ENCODE measurements around the gene MAP4K4. TPM values are rescaled to one million over a fixed set of nuclear protein-coding genes. Genes with fewer than 3 reads are reported as not detected.
A peak's percentile ranks its signal among the peaks of the same experiment; 100 is the strongest.

The MAP4K4 gene
- polyA plus RNA-seq, 1 donor (not counting 4 experiments of a cell fraction or from before 2014, with no cell fraction given): 84.1 TPM

DNA sequence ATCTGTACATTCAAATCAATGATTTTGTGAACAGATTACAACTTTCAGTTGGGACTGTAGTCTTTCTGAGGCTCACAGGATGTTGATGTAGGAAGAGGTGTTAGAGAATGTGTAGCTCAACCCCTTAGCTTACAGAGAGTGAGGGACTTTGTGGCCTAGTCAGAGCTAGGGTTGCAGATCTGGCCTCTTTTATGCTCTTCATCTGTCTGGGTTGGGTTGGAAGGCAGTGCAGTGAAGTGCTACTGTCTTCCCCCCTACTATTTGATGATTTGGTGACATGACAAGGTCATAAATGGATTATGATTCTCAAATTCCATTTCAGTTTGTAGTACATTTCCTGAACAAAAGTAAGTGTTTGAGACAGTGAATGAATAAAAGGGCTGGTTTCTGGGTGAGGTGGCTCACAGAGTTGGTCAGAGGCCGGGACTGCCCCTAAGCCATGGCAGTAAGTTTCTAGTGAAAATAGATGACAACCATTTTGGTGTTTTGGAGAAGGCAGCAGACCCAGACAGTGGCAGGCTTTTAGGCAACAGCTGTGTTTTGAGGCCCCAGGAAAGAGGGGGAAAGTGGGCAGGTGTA is 21.6 kb downstream of the MAP4K4 start:
- TF ChIP-seq EZH2 (IDR thresholded peaks at IDR 0.05; ENCODE audit: low read length): no peak
- TF ChIP-seq, protein P1, sequence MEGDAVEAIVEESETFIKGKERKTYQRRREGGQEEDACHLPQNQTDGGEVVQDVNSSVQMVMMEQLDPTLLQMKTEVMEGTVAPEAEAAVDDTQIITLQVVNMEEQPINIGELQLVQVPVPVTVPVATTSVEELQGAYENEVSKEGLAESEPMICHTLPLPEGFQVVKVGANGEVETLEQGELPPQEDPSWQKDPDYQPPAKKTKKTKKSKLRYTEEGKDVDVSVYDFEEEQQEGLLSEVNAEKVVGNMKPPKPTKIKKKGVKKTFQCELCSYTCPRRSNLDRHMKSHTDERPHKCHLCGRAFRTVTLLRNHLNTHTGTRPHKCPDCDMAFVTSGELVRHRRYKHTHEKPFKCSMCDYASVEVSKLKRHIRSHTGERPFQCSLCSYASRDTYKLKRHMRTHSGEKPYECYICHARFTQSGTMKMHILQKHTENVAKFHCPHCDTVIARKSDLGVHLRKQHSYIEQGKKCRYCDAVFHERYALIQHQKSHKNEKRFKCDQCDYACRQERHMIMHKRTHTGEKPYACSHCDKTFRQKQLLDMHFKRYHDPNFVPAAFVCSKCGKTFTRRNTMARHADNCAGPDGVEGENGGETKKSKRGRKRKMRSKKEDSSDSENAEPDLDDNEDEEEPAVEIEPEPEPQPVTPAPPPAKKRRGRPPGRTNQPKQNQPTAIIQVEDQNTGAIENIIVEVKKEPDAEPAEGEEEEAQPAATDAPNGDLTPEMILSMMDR (optimal IDR thresholded peaks at IDR 0.05 in 1 of 3, IDR thresholded peaks at IDR 0.05 in 1 of 3, conservative IDR thresholded peaks at IDR 0.05 in 1 of 3; ENCODE audit: extremely low read depth in 1 of 3, insufficient read depth in 2 of 3, low read length in 3 of 3): no peak
- DNase-seq (ENCODE audit: low read depth, low spot score) (no peak), FAIRE-seq (peak; percentile 5)
- H4K20me1 ChIP-seq (ENCODE audit: control insufficient read depth, extremely low read depth, insufficient read depth, low read length): peaks cover 16% of the 10 kb centered on the region
- no peaks in the 10 kb centered on the region for H3K9me1 ChIP-seq (ENCODE audit: control insufficient read depth, extremely low read depth, insufficient read depth, low read length)
- no peaks in the 10 kb centered on the region for H3K27me3 ChIP-seq (ENCODE audit: control insufficient read depth, extremely low read depth, insufficient read depth, low read length)
- peaks cover 15% of the 10 kb centered on the region for H3K4me1 ChIP-seq (ENCODE audit: control insufficient read depth, extremely low read depth, insufficient read depth, low read length)
- H3K27ac ChIP-seq (ENCODE audit: control insufficient read depth, insufficient read depth, low read length): no peak overlapping the region
- H3K36me3 ChIP-seq (ENCODE audit: control insufficient read depth in 2 of 2, extremely low read depth in 1 of 2, insufficient read depth in 2 of 2, low read length in 2 of 2): peaks cover 0 to 10% of the 10 kb centered on the region in 2 experiments
- H3K9ac ChIP-seq (ENCODE audit: control insufficient read depth, extremely low read depth, insufficient read depth, low read length): no peak overlapping the region
- no peaks in the 10 kb centered on the region for H3K9me3 ChIP-seq (ENCODE audit: control insufficient read depth, low read depth, low read length)
- H3K79me2 ChIP-seq (ENCODE audit: control insufficient read depth, insufficient read depth, low read length): peaks cover 96% of the 10 kb centered on the region
- no peak overlapping the region for H2AFZ ChIP-seq (ENCODE audit: control insufficient read depth, low read length)
- dilution Hi-C loops (cut with MboI; ENCODE audit: extremely low pct_ligation_motif_present, low sequenced_read_pairs): no loop called here
- no peak overlapping the region for H3K4me2 ChIP-seq (ENCODE audit: control insufficient read depth, extremely low read depth, insufficient read depth, low read depth, low read length)
- no peak overlapping the region for H3K4me3 ChIP-seq (ENCODE audit: control insufficient read depth in 2 of 3, extremely low read depth in 1 of 3, insufficient read depth in 2 of 3, low read depth in 1 of 3, low read length in 3 of 3)

DNA sequence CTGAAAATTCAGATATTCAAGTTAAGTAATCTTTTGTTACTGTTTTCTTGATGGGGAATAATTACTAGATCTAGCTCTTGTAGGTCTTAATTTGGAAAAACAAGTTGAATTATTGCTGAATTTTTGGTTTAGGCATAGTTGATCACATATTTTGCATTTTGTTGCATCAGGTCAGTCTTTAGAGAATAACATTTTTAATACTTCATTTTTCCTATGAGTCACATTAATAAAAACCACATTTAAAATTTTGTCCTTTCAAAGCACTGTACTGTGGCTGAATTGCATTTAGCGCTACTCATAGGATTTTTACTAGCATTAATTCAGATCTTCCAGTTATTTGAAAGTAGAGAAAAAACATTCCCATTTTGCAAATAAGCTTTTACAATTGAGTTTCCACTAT is 23.2 kb downstream of the MAP4K4 start:
- Histone ChIP-seq H3K4me3 (ENCODE audit: control insufficient read depth in 2 of 3, extremely low read depth in 1 of 3, insufficient read depth in 2 of 3, low read depth in 1 of 3, low read length in 3 of 3) (no peak overlapping the region), H3K9ac (ENCODE audit: control insufficient read depth, extremely low read depth, insufficient read depth, low read length) (no peak overlapping the region), H3K4me1 (ENCODE audit: control insufficient read depth, extremely low read depth, insufficient read depth, low read length) (peaks cover 15% of the 10 kb centered on the region), H3K27me3 (ENCODE audit: control insufficient read depth, extremely low read depth, insufficient read depth, low read length) (no peaks in the 10 kb centered on the region), H3K36me3 (ENCODE audit: control insufficient read depth in 2 of 2, extremely low read depth in 1 of 2, insufficient read depth in 2 of 2, low read length in 2 of 2) (peaks cover 0 to 10% of the 10 kb centered on the region in 2 experiments), H3K4me2 (ENCODE audit: control insufficient read depth, extremely low read depth, insufficient read depth, low read depth, low read length) (no peak overlapping the region), H4K20me1 (ENCODE audit: control insufficient read depth, extremely low read depth, insufficient read depth, low read length) (peaks cover 20% of the 10 kb centered on the region), H3K79me2 (ENCODE audit: control insufficient read depth, insufficient read depth, low read length) (peaks cover 96% of the 10 kb centered on the region), H3K27ac (ENCODE audit: control insufficient read depth, insufficient read depth, low read length) (no peak overlapping the region), H2AFZ (ENCODE audit: control insufficient read depth, low read length) (no peak overlapping the region), H3K9me3 (ENCODE audit: control insufficient read depth, low read depth, low read length) (no peaks in the 10 kb centered on the region), H3K9me1 (ENCODE audit: control insufficient read depth, extremely low read depth, insufficient read depth, low read length) (peaks cover 3% of the 10 kb centered on the region)
- no peak for DNase-seq (ENCODE audit: low read depth, low spot score)
- TF ChIP-seq EZH2 (IDR thresholded peaks at IDR 0.05; ENCODE audit: low read length): no peak
- TF ChIP-seq, protein P1 (optimal IDR thresholded peaks at IDR 0.05 in 1 of 3, IDR thresholded peaks at IDR 0.05 in 1 of 3, conservative IDR thresholded peaks at IDR 0.05 in 1 of 3; ENCODE audit: extremely low read depth in 1 of 3, insufficient read depth in 2 of 3, low read length in 3 of 3): no peak
- FAIRE-seq: no peak
- dilution Hi-C loops (cut with MboI; ENCODE audit: extremely low pct_ligation_motif_present, low sequenced_read_pairs): no loop called here
